A549 (cell line): ENCODE results near the gene CNOT6. TPM values are rescaled to one million over a fixed set of nuclear protein-coding genes. Genes with fewer than 3 reads are reported as not detected.

Experiments
- ATAC-seq, 2 experiments: fragments of 200-7000 bp in 1 of 2; fragments of >200 bp in 1 of 2; cut with Nextera tagmentation in 1 of 2; cut with Tn5 transposase in 1 of 2; 3 replicates each; pipeline versions ENCODE4 v1.8.0 to v1.9.1; 2018 to 2020; ENCODE audit warnings: mild to moderate bottlenecking in 1 of 2, moderate library complexity in 1 of 2
- CTCF ChIA-PET: fragments of 300-600 bp; sonication (Branson Sonifier 250); formaldehyde crosslinking; extraction: SDS; loops from one replicate; lab custom pipeline; 2021; ENCODE audit warnings: antibody characterized with exemption, inconsistent platforms; lab: Yijun Ruan, JAX
- POLR2A ChIA-PET: fragments of 350-600 bp; formaldehyde crosslinking; extraction: SDS; loops from one replicate; lab custom pipeline; 2021; ENCODE audit warnings: antibody characterized with exemption, inconsistent platforms; lab: Yijun Ruan, JAX
- DNase-seq, 2 experiments: peaks; one replicate each; pipeline versions ENCODE4 v3.0.0 to v3.0.0-alpha.2; 2011 to 2016; ENCODE audit warnings: low read depth in 1 of 2, low spot score in 1 of 2
- FAIRE-seq: peaks from 2 replicates; lab custom pipeline; 2011; peaks lifted over from hg19 to GRCh38; lab: Jason Lieb, UNC
- H3K27ac ChIP-seq, 2 experiments: fragments of >200 bp; sonication (Bioruptor Twin); formaldehyde crosslinking; 3 replicates each; pipeline ENCODE4 v1.5.1; 2016 to 2017
- H3K4me1 ChIP-seq: fragments of >200 bp; sonication (Bioruptor Twin); formaldehyde crosslinking; 3 replicates; pipeline ENCODE4 v1.6.1; 2016
- H3K4me2 ChIP-seq: fragments of >200 bp; sonication (Bioruptor Twin); formaldehyde crosslinking; 3 replicates; pipeline ENCODE4 v1.6.1; 2016
- H3K4me3 ChIP-seq: fragments of >200 bp; sonication (Bioruptor Twin); formaldehyde crosslinking; 3 replicates; pipeline ENCODE4 v1.5.1; 2016
- H3K9me3 ChIP-seq: fragments of >200 bp; sonication (Bioruptor Twin); formaldehyde crosslinking; 3 replicates; pipeline ENCODE4 v1.6.1; 2016
- CHD2 ChIP-seq: fragments of 150-350 bp; IDR thresholded peaks from 2 replicates; pipeline ENCODE4 v1.6.1; 2014; ENCODE audit warnings: low read length; ENCODE audit not compliant: partially characterized antibody
- EHMT2 ChIP-seq: fragments of 200-600 bp; sonication (generic); IDR thresholded peaks from 2 replicates; pipeline ENCODE4 v1.6.1; 2016; ENCODE audit warnings: antibody characterized with exemption, low read depth, mild to moderate bottlenecking, moderate library complexity
- FOSB ChIP-seq: fragments of 250-450 bp; sonication (Bioruptor Pico); IDR thresholded peaks from 2 replicates; pipeline ENCODE4 v1.5.0; 2020; ENCODE audit warnings: mild to moderate bottlenecking, moderate library complexity
- KDM1A ChIP-seq: fragments of 200-600 bp; sonication (generic); IDR thresholded peaks from 2 replicates; pipeline ENCODE4 v1.6.1; 2016; ENCODE audit warnings: low read depth, mild to moderate bottlenecking
- POLR2A ChIP-seq: IDR thresholded peaks from 2 replicates; pipeline ENCODE4 v1.6.1; 2012; ENCODE audit warnings: mild to moderate bottlenecking, low read length
- POLR2AphosphoS2 ChIP-seq: conservative IDR thresholded peaks from 2 replicates; pipeline ENCODE4 v1.6.1; 2012; ENCODE audit warnings: low read length, improper control_type of control experiment, inconsistent platforms
- RAD21 ChIP-seq, 2 experiments: fragments of >200 bp in 1 of 2; sonication (Bioruptor Twin) in 1 of 2; formaldehyde crosslinking in 1 of 2; IDR thresholded peaks in 1 of 2; conservative IDR thresholded peaks in 1 of 2; 2 replicates in 1 of 2; 3 replicates in 1 of 2; pipeline ENCODE4 v1.6.1; 2012 to 2018; ENCODE audit warnings: inconsistent platforms in 1 of 2
- REST ChIP-seq: fragments of 200-600 bp; sonication (generic); IDR thresholded peaks from 2 replicates; pipeline ENCODE4 v1.6.1; 2016; ENCODE audit warnings: antibody characterized with exemption, mild to moderate bottlenecking, moderate library complexity
- RFX5 ChIP-seq: fragments of 450-650 bp; IDR thresholded peaks from 2 replicates; pipeline ENCODE4 v1.7.1; 2014; ENCODE audit warnings: antibody characterized with exemption, mild to moderate bottlenecking, moderate library complexity
- SMC3 ChIP-seq: fragments of >200 bp; sonication (Bioruptor Twin); formaldehyde crosslinking; IDR thresholded peaks from 3 replicates; pipeline ENCODE4 v1.6.1; 2018; ENCODE audit warnings: inconsistent platforms
- SREBF2 ChIP-seq: fragments of 450-650 bp; IDR thresholded peaks from 2 replicates; pipeline ENCODE4 v1.6.1; 2014; ENCODE audit warnings: mild to moderate bottlenecking, moderate library complexity
- ZC3H11A ChIP-seq: fragments of 450-650 bp; IDR thresholded peaks from 2 replicates; pipeline ENCODE4 v1.6.1; 2014; ENCODE audit warnings: antibody characterized with exemption, mild to moderate bottlenecking
- ZSCAN20 ChIP-seq: fragments of 250-450 bp; sonication (Bioruptor Pico); IDR thresholded peaks from 2 replicates; pipeline ENCODE4 v1.8.0; 2022; ENCODE audit warnings: mild to moderate bottlenecking, moderate library complexity
- WGBS: methylation state at CpG from one replicate; pipeline ENCODE4 v1.1.6; 2017; ENCODE audit errors: missing lambda C conversion rate; 5-methylcytosine and 5-hydroxymethylcytosine counted together
- polyA plus RNA-seq, 4 experiments: library from polyadenylated mRNA; depleted of rRNA in 3 of 4; stranded (reverse); fragments of >200 nt; fragmentation: RNase III in 1 of 4; extraction: RNeasy Plus Mini Kit Qiagen cat#74134 plus additional on column Dnase treatment in 1 of 4; gene quantifications; 2 replicates in 3 of 4; 3 replicates in 1 of 4; pipeline ENCODE4 v1.2.3, GENCODE V29; 2011 to 2017
- TF ChIP-seq, protein P1 (sequence below): fragments of >200 bp; sonication (Bioruptor Twin); formaldehyde crosslinking; IDR thresholded peaks from 3 replicates; pipeline ENCODE4 v1.5.1; 2016
- TF ChIP-seq, protein P2 (sequence below): IDR thresholded peaks from 2 replicates; pipeline ENCODE4 v1.6.1; 2012

Gene CNOT6
- polyA plus RNA-seq, 2 of the 4 experiments (the other 2 are of a cell fraction): 18.2 to 28.5 TPM

- H3K4me2 ChIP-seq: no peak overlapping the region
- DNase-seq: no peak
- POLR2A ChIA-PET: no interaction called here
- H3K4me1 ChIP-seq: no peaks in the 10 kb centered on the region
- no peaks in the 10 kb centered on the region for H3K9me3 ChIP-seq
- 77% methylated on average over 20 of the region's 23 CpGs for WGBS
- TF ChIP-seq EHMT2 (no peak), KDM1A (no peak), RFX5 (no peak), SMC3 (no peak), POLR2A (no peak)
- CTCF ChIA-PET: interaction anchor here (0.7 to 2.4 kb wide), 3 partner anchors 9 to 60 kb away, joined by 3 to 13 read pairs (median 8); no protein-coding TSS in a partner anchor
- no peak for ATAC-seq
- no peak overlapping the region for H3K4me3 ChIP-seq
- no peak for FAIRE-seq
- H3K27ac ChIP-seq: no peak overlapping the region
These were observed 115.8 kb downstream of the CNOT6 start for GRCh38 chr5:180609817-180610550.

- TF ChIP-seq, protein P1, sequence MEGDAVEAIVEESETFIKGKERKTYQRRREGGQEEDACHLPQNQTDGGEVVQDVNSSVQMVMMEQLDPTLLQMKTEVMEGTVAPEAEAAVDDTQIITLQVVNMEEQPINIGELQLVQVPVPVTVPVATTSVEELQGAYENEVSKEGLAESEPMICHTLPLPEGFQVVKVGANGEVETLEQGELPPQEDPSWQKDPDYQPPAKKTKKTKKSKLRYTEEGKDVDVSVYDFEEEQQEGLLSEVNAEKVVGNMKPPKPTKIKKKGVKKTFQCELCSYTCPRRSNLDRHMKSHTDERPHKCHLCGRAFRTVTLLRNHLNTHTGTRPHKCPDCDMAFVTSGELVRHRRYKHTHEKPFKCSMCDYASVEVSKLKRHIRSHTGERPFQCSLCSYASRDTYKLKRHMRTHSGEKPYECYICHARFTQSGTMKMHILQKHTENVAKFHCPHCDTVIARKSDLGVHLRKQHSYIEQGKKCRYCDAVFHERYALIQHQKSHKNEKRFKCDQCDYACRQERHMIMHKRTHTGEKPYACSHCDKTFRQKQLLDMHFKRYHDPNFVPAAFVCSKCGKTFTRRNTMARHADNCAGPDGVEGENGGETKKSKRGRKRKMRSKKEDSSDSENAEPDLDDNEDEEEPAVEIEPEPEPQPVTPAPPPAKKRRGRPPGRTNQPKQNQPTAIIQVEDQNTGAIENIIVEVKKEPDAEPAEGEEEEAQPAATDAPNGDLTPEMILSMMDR: 0 out of 3 replicates have a peak, but pooled peaks have one; percentile 18
- TF ChIP-seq RAD21 (conservative IDR thresholded peaks at IDR 0.05 in 1 of 2, IDR thresholded peaks at IDR 0.05 in 1 of 2) (peak; percentile 27 to 53; a peak in 4 of 5 replicates), POLR2AphosphoS2 (no peak), REST (no peak)
- TF ChIP-seq, protein P2, sequence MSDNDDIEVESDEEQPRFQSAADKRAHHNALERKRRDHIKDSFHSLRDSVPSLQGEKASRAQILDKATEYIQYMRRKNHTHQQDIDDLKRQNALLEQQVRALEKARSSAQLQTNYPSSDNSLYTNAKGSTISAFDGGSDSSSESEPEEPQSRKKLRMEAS: 0 out of 2 replicates have a peak, but pooled peaks have one; percentile 22
- TF ChIP-seq, all 56 proteins: peak for 3
- POLR2A ChIA-PET: no interaction called here
- no peak overlapping the region for H3K4me3 ChIP-seq
- H3K9me3 ChIP-seq: no peaks in the 10 kb centered on the region
- CTCF ChIA-PET: interaction anchor here (0.7 to 1.4 kb wide), 4 partner anchors 8 to 318 kb away, joined by 3 to 8 read pairs (median 5); no protein-coding TSS in a partner anchor
- DNase-seq (peak; percentile 33 to 69), FAIRE-seq (no peak), ATAC-seq (peak; percentile 42 to 88; a peak in 3 of 6 replicates)
- WGBS: 71% methylated on average over 19 of the region's 30 CpGs
- no peaks in the 10 kb centered on the region for H3K4me1 ChIP-seq
- H3K27ac ChIP-seq: no peak overlapping the region
- no peak overlapping the region for H3K4me2 ChIP-seq
These were observed 117.1 kb downstream of the CNOT6 start for GRCh38 chr5:180611140-180611850.

DNA sequence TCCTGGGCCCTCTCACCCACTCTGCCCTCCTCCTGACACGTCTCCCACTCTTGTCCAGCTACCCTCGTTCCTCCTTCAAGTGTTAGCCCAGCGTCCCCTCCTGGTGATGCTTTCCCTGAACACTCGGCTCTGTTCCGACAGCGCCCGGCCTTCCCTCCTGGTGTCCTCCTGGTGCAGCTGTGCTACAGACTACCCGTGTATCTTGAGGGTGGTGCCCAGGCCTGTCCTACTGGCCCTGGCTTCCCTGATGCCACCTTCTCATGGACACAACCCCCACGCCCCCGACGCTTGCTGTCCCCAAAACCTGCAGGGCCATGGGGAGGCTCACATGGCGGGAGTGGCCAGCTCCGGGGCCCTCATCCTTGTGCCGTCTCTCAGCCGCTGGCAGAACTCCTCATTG, 118.5 kb downstream of the CNOT6 start:
- Histone ChIP-seq H3K9me3 (no peaks in the 10 kb centered on the region), H3K4me2 (no peak overlapping the region), H3K4me1 (no peaks in the 10 kb centered on the region), H3K27ac (no peak overlapping the region), H3K4me3 (no peak overlapping the region)
- TF ChIP-seq ZC3H11A: no peak
- no peak for TF ChIP-seq CHD2
- TF ChIP-seq FOSB: no peak
- no peak for TF ChIP-seq REST
- TF ChIP-seq SREBF2: no peak
- no peak for TF ChIP-seq ZSCAN20
- no peak for DNase-seq
- no peak for FAIRE-seq
- ChIA-PET POLR2A (no interaction called here), CTCF (interaction anchor here (0.6 to 1.6 kb wide), 4 partner anchors 26 to 141 kb away, joined by 3 to 6 read pairs (median 4); no protein-coding TSS in a partner anchor)
- no peak for ATAC-seq
- WGBS: 83% methylated on average over 15 of the region's 15 CpGs
